Measurements from ENCODE around the gene SRGAP3.

The SRGAP3 gene

GRCh38 chr3:9198899-9199335 lies 50.5 kb downstream of the SRGAP3 start:
- DNase-seq, result no peak

- DNase-seq, result no peak
Observed at GRCh38 chr3:9198261-9198660, 51.2 kb downstream of the SRGAP3 start.

GRCh38 chr3:9196020-9196419 lies 53.4 kb downstream of the SRGAP3 start:
- DNase-seq, result no peak

GRCh38 chr3:9195390-9195789 lies 54.1 kb downstream of the SRGAP3 start:
- no peak for DNase-seq

- no peak for DNase-seq
Observed at GRCh38 chr3:9194509-9195184, 54.8 kb downstream of the SRGAP3 start.

GRCh38 chr3:9193633-9194195 lies 55.7 kb downstream of the SRGAP3 start:
- no peak for DNase-seq

GRCh38 chr3:9193211-9193610 lies 56.2 kb downstream of the SRGAP3 start:
- no peak for DNase-seq

GRCh38 chr3:9192248-9193025 lies 57.0 kb downstream of the SRGAP3 start:
- no peak for DNase-seq

- DNase-seq, result no peak
Observed at GRCh38 chr3:9190276-9190675, 59.2 kb downstream of the SRGAP3 start.

- DNase-seq, result no peak
Observed at GRCh38 chr3:9188583-9188982, 60.9 kb downstream of the SRGAP3 start.

GRCh38 chr3:9185701-9186100 lies 63.7 kb downstream of the SRGAP3 start:
- no peak for DNase-seq

- no peak for DNase-seq
Observed at GRCh38 chr3:9185046-9185445, 64.4 kb downstream of the SRGAP3 start.

- DNase-seq, result no peak
Observed at GRCh38 chr3:9184461-9184835, 65.0 kb downstream of the SRGAP3 start.

- no peak for DNase-seq
Observed at GRCh38 chr3:9183811-9184460, 65.5 kb downstream of the SRGAP3 start.

- no peak for DNase-seq
Observed at GRCh38 chr3:9183011-9183410, 66.4 kb downstream of the SRGAP3 start.

- no peak for DNase-seq
Observed at GRCh38 chr3:9180764-9181117, 68.7 kb downstream of the SRGAP3 start.

GRCh38 chr3:9179826-9180763 lies 69.4 kb downstream of the SRGAP3 start:
- DNase-seq, result peak in 1 of 2 donors; percentile 10

- DNase-seq, result no peak
Observed at GRCh38 chr3:9178697-9179096, 70.7 kb downstream of the SRGAP3 start.

- no peak for DNase-seq
Observed at GRCh38 chr3:9175421-9175820, 74.0 kb downstream of the SRGAP3 start.

GRCh38 chr3:9173445-9173844 lies 76.0 kb downstream of the SRGAP3 start:
- no peak for DNase-seq

GRCh38 chr3:9172851-9173321 lies 76.6 kb downstream of the SRGAP3 start:
- DNase-seq, result no peak

GRCh38 chr3:9170851-9171160 lies 78.6 kb downstream of the SRGAP3 start:
- DNase-seq, result no peak

All from CD4-positive, alpha-beta T cell treated with Interferon alpha-2 for 1 hour (primary cell).